GM19455 (cell line): ENCODE results near the gene CREB3.
A peak's percentile ranks its signal among the peaks of the same experiment; 100 is the strongest.

Source experiments
- ATAC-seq: cut with Tn5 transposase; IDR thresholded peaks from one replicate; pipeline ENCODE4 v1.9.1; 2021; ENCODE audit not compliant: unreplicated experiment

Gene CREB3

DNA sequence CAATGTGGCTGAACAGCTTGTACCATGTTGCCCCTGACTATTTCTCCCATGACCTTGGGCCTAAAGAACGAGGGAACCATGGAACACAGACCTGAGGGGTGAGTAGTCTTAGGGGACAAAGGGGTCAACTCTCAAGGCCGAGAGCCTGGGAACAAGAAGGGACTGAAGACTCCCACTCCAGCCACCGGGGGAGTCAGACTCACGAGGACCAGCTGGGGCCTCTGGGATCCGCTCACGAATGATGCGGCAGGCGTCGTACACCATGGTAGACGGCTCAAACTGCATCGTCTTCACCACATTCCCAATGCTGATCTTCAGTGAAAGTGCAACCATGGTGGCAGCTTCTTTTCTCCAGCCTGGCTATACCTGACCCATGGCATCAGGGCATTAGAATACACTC lies 7.1 kb upstream of the CREB3 start:
- ATAC-seq: no peak

DNA sequence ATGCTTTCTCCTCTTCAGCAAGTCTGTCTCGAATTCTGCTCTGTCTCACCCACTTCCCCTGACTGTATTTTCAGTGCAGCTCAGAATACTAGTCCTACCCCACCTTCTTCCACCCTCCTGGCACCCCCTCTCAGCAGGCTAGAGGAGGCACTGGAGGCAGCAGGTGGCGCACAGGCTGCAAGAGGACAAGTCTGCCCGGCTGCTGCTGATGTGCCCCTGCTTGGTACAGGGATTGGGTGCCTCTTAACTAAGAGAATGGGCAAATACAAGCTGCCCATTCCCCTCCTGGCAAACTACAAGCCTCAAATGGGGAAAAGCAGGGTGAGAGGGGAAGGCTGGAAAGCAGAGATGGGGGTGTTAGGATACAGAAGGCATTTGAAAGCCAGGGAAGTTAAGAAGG lies 5.5 kb upstream of the CREB3 start:
- no peak for ATAC-seq

DNA sequence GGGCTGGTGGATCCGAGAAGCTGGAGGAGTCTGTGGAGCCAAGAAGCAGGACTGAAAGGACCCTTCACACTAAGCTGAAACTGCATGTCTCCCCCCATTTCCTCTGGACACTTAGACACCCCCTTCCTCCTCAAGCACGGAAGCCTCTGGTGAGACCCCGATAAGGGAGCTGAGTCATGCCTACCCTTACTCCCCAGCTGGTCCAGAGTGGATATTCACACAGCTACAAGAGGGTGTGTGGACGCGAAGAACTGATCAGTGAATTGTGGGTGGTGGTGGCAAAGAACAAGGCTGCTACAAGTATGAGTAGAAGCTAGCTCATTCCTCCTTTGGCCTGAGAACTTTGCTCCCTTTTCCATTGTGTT lies 4.8 kb upstream of the CREB3 start:
- ATAC-seq: no peak

DNA sequence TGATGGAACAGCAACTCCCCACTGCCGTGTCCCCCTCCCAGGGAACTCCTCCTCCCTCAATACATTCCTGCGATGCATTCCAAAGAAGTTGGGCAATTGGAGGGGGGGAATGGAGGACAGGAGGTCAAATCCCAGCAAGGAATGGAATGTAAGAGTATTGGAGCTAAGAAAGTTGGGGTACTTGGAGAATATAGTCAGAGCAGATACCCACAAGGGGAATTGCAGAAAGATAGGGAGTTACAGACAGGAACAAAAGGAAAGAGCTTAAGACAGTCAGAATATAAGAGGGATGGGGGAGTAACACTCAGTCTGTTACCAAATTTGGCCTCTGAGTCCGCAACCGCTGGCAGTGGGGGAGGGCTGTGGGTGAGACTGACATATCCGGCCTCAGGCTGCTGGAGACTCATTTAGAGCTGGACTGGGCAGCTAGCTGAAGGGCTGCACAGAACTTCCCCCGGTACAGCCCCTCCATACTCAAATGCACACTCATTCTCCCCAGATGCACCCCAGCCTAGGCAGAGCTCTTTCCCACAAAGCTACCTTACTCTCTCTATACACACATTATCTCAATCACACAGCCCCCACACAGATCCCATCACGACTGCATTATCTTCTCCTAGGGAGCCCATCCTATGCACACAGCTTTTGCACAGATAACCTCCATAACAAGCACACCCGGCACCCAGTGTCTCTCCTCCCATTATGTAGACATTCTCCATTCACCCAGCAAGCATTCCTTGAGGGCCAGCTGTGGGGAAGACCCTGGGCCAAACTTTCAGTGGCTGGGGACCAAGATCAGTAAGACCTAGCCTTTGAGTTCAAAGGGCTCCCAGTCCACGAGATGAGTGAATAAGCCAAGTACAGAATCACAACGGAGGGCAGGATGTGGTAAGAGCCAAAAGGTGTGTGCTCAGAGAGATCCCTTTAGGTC lies 4.2 kb upstream of the CREB3 start:
- ATAC-seq: no peak

DNA sequence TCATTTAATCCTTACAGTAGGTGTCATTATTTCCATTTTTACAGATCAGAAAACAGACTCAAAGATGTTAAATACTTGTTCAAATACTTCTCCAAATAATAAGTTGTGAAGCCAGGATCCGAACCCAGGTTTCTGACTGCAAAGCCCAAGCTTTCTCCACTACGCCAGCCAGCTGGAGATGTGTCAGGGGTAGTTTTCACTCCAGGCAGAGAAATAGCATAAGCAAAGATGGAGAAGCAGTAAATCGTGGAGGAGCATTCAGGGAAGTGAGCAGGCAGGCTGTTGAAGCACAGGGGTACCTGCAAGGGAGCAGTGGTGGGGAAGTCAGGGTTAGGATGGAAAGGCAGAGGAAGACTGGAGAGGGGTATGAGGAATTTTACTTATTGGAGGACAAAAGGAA lies 3.4 kb upstream of the CREB3 start:
- no peak for ATAC-seq

DNA sequence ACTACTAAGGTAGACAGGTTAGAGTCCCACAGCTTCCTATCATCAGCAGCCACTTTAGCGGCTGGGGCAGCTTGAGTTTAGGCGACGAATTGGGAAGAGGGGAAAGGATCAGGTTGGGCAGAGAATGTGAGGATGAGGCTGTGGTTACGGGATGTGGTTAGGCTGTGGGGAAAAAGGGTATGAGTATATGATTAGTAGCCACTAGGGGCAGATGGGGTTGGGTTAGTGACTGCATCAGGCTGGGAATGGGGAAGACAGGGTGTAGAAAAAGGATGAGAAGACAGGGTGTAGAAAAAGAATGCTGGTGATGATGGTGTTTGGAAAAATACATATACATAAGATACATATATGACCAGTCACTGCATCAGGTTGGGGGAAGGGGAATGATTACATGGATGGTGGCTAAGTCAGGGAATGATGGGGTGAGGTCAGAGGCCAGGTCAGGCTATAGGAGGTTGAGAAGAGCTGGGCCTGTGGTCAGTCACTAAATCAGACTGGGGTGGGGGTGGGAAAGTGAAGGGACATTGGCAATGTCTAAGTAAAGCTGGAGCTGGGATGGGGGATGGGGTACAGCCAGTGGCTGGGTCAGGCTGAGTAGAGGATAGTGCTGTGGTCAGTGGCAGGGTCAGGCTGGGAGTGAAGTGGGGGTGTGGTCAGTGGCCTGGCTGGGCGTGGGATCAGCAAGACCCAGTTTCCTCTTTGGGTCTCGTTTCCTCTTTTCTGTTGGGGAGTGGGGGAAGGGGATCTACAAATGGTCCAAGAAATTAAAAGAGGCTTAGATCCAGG lies 2.6 kb upstream of the CREB3 start:
- ATAC-seq: no peak

DNA sequence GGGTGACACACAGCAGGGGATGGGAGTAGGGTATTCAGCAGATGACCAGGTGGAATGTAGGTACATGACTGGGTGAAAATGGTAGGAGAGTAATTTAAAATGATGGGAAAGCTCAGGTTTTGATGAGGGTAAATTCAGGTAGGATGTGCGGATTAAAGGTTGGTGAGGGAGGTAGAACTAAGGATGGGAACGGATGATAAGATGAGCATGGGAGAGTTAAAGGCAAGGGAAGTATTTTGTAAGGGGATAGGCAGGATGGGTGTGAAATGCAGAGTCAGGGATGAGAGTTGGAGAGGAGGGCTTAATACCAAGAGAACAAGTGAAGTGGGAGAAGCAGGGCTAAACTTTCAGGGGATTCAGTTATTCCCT lies 2.0 kb upstream of the CREB3 start:
- no peak for ATAC-seq

DNA sequence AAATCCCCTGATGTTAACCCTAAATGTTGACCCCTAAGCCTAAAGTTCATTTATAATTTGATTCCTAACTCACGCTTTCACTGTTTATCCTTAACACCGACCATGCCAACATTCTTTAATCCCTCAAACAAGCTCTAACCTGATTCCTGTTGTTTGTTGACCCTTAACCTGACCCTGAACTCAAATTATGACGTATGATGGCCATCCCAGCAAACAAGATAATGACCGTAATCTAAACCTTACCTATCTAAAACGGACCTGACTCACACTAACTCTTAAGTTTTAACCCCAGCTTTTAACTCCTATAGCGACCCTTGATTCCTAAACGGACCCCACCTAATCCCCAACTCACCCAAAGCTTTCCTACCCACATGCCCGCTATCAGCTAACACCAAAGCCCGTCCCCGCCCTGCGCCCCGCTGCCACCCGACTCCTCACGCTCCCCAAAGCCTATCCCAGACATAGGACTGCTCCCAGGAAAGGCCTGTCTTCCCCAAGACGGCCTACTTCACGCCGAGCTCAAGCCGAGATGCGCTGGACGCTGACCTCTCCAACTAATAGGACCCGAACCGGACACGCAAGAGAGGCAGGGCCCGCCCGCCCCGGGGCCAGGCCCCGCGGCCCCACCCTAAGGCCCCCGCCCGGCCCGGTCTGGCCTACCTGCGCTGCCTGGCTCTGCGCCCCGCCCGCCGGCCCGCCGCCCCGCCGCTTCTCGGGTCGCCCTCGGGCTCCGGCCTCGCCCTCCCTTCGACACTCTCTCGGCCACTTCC lies 866 bp upstream of the CREB3 start:
- ATAC-seq: peak; percentile 0

DNA sequence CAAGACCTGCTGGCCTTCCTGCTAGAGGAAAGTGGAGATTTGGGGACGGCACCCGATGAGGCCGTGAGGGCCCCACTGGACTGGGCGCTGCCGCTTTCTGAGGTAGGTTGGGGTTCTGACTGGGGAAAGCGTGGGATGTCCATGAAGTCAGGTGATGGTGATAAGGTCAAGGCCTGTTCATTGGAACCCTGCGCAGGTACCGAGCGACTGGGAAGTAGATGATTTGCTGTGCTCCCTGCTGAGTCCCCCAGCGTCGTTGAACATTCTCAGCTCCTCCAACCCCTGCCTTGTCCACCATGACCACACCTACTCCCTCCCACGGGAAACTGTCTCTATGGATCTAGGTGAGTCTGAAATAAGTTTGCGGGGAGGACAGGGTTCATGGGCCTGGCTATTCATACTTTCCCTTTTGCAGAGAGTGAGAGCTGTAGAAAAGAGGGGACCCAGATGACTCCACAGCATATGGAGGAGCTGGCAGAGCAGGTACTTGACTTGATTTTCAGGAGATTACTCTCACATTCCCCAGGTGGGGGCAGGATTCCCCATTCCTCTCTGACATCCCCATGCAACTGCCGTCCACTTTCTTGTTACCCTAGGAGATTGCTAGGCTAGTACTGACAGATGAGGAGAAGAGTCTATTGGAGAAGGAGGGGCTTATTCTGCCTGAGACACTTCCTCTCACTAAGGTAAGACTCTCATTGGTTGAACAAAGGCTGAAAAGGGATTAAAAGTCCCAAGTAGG lies 505 bp downstream of the CREB3 start:
- ATAC-seq: peak; percentile 13

DNA sequence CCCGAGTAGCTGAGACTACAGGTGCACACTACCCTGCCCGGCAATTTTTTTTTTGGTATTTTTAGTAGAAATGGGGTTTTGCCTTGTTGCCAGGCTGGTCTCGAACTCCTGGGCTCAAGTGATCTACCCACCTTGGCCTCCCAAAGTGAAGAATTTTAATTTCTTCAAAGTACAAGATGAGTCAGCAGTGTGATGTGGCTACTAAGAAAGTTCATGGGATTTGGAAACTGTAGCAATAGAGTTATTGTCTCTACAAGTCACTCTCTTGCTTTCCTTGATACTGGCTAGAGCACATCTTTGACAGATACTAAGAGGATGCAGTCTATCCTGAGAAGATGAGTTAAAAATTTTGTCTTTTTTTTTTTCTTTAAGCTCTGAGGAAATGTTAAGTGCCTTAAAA lies 1.6 kb downstream of the CREB3 start:
- ATAC-seq: no peak

DNA sequence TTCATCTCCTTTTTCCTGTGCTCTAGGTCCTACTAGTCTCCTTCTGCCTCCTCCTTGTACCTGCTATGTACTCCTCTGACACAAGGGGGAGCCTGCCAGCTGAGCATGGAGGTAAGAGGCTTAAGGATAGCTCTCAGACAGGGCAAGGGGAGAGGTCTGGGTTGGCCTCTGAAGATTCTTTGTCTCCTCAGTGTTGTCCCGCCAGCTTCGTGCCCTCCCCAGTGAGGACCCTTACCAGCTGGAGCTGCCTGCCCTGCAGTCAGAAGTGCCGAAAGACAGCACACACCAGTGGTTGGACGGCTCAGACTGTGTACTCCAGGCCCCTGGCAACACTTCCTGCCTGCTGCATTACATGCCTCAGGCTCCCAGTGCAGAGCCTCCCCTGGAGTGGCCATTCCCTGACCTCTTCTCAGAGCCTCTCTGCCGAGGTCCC lies 3.8 kb downstream of the CREB3 start:
- ATAC-seq: no peak

DNA sequence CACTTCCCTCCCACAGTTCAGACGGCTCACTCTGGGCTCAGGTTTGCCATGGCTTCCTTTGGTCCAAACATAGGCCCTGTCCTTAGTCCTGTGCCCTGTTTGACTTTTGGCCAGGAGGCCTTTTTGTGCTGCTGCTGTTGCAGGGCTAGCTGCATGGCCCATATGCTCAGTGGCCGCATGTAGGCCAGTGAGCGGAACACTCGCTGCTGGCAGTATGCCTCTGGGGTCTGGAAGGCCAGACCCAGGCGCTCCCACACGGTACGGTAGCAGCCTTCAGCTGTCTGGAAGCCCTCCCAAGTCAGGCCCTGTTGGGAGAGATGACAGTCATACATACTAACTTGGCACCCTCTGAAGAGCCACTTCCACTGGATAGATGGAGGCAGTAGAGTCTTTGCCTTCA lies 4.7 kb downstream of the CREB3 start:
- no peak for ATAC-seq

DNA sequence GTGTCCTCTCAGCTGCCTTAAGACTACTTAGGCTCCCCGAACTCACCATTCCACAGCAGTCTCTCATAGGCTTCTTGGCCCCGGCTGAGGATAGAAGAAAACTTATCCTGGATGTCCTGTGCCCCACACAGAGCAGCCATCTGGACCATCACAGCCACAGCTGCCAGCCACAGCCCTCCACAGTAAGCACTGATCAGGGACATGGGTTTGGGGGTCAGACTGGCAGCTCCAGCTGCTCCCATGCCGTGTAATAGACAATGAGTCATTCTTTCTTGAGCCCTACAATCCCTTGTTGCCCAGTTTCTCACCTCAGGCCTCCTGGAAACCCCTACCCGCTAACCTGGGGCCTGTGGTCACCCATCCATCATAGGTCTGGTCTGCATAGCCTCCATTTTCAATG lies 5.7 kb downstream of the CREB3 start:
- no peak for ATAC-seq

DNA sequence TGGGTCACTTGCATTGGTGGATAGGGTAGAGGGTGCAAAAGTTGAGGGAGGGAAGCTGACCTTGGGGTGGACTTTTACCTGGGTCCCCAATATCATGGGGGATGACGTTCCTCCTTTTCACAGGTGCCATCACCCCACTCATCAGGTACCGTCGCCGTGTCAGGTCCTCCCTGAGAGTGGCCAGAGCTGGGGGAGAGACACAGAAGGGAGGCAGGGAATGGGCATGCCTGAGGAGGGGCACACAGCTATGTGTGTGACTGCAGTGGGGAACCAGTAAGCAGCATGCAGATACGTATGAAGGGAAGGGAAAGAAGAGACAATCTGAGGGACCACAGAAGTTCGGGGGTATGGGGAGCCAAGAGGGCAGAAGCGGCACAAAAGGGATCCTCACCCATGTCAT lies 6.5 kb downstream of the CREB3 start:
- no peak for ATAC-seq

DNA sequence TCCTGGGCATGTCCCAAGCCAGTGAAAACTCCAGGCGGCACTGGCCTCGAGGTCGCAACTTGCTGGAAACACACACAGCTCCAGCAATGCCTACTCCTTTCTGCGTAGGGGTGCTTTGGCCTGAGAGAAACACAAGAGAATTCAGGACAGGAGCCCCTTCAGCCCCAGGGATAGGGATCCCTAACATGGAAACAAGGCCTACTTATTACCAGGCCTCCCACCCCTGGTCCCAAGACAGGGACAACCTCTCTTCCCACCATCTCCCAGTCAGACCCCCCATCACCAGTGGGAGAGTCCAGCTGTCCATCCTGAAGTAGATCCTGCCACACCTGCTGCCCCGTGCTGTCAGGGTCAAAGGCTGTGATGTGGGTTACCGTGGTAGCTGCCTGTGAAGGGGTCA lies 7.8 kb downstream of the CREB3 start:
- ATAC-seq: no peak

DNA sequence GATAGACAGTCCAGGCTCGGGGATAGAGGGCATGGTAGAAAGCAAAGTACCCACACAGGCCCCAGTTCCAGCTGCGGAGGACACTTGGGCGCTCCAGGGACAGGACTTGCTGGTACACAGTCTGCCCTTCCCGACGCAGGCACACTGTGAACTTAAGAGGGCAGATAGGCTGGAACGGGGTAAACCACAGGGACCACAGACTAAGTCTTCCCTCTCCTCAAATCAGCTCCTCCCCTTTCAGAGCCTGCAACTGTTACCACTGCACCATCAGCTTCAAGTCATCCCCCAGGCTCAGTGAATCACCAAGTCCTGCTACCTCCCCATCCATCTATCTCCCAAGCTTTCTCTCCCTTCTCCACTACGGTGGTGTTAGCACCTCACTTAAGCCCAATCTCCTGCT lies 9.3 kb downstream of the CREB3 start:
- ATAC-seq: no peak

DNA sequence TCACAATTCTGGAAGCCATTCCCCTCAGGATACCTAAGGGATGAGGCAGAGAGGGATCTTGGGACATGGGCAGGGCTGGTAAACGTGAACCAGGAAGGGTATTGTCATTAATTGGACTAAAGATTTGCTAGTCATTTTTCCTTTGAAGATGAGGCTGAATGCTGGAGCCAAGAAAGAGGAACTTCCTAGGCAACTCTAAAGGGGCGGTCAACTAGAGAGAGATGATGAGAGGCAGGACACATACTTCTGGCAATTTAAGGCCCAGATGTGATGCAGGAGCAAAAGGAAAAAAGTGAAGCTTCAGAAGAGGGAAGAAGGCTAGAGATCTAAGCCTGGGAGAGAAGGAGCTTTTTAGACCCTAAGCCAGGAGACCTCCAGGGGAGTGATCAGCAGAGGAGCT lies 11.0 kb downstream of the CREB3 start:
- ATAC-seq: no peak

DNA sequence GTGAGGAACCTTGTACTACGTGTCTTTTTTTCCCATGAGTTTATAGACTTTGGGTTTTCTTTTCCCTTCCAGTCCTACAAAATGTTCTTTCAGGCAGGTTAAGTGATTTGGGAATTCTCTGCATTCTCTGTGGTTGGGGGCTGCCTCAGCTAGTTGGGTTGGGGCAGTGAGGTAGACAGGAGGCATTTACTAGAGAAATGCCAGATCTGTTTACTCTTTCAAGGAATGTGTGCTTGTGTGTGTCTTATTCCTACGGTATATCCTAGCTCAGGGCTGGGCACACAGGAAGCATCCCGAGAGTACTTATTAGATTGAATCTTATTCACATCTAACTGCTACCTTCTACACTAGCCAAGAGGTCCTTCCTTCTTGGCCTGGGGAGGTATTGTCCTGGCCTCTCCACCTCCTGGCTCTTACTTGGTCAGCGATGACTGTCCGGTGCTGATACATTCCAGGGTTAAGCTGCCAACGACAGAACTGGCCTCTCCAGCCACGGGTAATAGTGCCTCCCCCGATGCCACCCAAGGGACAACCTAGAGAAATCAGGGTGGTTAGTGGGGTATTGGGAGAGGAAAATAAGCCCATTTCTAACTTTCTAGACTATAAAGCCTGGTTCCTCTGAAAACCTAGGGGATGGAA lies 11.5 kb downstream of the CREB3 start:
- ATAC-seq: no peak

DNA sequence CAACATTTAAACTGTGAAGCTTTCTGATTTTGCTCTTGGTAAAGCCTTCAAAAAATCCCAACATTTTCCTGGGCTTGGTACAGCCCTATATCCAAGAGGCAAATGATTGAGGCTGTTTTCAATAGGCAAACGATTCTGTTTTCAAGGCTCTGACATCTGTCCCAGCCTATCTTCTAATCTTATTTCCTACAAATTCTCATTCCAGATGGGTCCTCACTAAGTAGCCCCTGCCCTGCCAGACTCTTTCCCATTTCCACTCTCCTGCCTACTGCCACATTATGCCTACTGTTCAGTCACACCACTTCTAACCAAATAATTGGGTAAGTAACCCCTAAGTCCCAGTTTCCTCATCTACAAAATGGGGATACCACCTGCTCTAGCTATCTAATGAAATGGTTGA lies 13.1 kb downstream of the CREB3 start:
- no peak for ATAC-seq

DNA sequence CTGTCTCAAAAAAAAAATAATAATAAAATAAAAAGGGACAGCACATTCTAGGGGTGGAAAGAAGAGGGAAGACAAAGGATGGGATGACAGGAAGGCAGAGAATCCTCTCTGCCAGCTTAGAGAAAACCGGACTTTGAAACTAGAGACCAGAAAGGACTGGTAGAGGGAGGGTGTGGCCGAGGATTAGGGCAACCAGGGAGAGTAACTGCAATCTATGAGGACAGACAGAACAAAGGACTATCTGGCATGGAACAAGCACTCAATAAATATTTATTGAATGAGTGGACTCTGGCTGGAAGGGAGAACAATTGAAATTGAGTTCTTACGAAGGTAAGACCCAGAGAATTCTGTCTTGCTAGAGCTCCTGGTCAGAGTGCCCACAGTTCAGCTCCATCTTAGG lies 14.1 kb downstream of the CREB3 start:
- ATAC-seq: no peak
